B cell (primary cell): ENCODE results near the gene TUFM. TPM values are rescaled to one million over a fixed set of nuclear protein-coding genes. Genes with fewer than 3 reads are reported as not detected.

Source experiments
- ATAC-seq: fragments of 200-7000 bp; cut with Tn5 transposase; one replicate; pipeline ENCODE4 v1.10.0; 2021; ENCODE audit warnings: low read depth, mild to moderate bottlenecking, moderate number of reproducible peaks, moderate library complexity
- CTCF ChIA-PET: fragments of 350-600 bp; sonication (Branson Sonifier 250); formaldehyde crosslinking; loops from one replicate; lab custom pipeline; 2021; ENCODE audit warnings: antibody characterized with exemption, inconsistent platforms; lab: Charles Lee
- POLR2A ChIA-PET: fragments of 350-600 bp; sonication (Branson Sonifier 250); formaldehyde crosslinking; loops from one replicate; lab custom pipeline; 2021; ENCODE audit warnings: antibody characterized with exemption; lab: Charles Lee
- DNase-seq: peaks from one replicate; pipeline ENCODE4 v3.0.0; 2013
- H2AFZ ChIP-seq: 2 replicates; pipeline ENCODE4 v1.6.1; 2012; ENCODE audit warnings: mild to moderate bottlenecking, low read depth, low read length; ENCODE audit not compliant: insufficient read depth, poor library complexity, severe bottlenecking
- H3K27ac ChIP-seq, 2 donors: 1 replicate in 1 of 2; 2 replicates in 1 of 2; pipeline ENCODE4 v1.5.1; 2012 to 2013; ENCODE audit warnings: low read length in 2 of 2, mild to moderate bottlenecking in 2 of 2, moderate library complexity in 1 of 2
- H3K27me3 ChIP-seq, 4 experiments: fragments of 200-600 bp in 1 of 4; sonication (generic) in 1 of 4; replicated peaks in 1 of 4; 1 replicate in 2 of 4; 2 replicates in 2 of 4; pipeline versions ENCODE4 v1.6.1 to v1.7.0; 2013 to 2016; ENCODE audit warnings: low read length in 3 of 4, mild to moderate bottlenecking in 2 of 4, mixed read lengths in 1 of 4, moderate library complexity in 1 of 4; ENCODE audit not compliant: insufficient read depth in 4 of 4, control insufficient read depth in 3 of 4; ENCODE audit errors: control extremely low read depth in 1 of 4
- H3K36me3 ChIP-seq, 2 experiments: replicated peaks in 1 of 2; 1 replicate in 1 of 2; 2 replicates in 1 of 2; pipeline versions ENCODE4 v1.6.1 to v1.7.1; 2013; ENCODE audit warnings: low read length in 1 of 2; ENCODE audit not compliant: insufficient read depth in 2 of 2, control insufficient read depth in 1 of 2; ENCODE audit errors: control extremely low read depth in 1 of 2, extremely low read depth in 1 of 2
- H3K4me1 ChIP-seq, 2 donors: fragments of 200-600 bp in 1 of 2; sonication (generic) in 1 of 2; 1 replicate in 1 of 2; 2 replicates in 1 of 2; pipeline versions ENCODE4 v1.5.1 to v1.6.1; 2013 to 2017; ENCODE audit warnings: low read length in 2 of 2; ENCODE audit not compliant: control insufficient read depth in 2 of 2, insufficient read depth in 2 of 2
- H3K4me2 ChIP-seq: replicated peaks from 2 replicates; pipeline ENCODE3; 2012; ENCODE audit warnings: mild to moderate bottlenecking, low read depth, low read length; ENCODE audit not compliant: poor library complexity, severe bottlenecking
- H3K4me3 ChIP-seq, 5 experiments: fragments of 200-600 bp in 1 of 5; sonication (generic) in 1 of 5; 1 replicate in 3 of 5; 2 replicates in 2 of 5; pipeline versions ENCODE4 v1.5.1 to v1.7.0; 2011 to 2016; ENCODE audit warnings: low read length in 4 of 5, mild to moderate bottlenecking in 4 of 5, low read depth in 2 of 5, control low read depth in 1 of 5, moderate library complexity in 1 of 5; ENCODE audit not compliant: insufficient read depth in 1 of 5; ENCODE audit errors: control extremely low read depth in 1 of 5, extremely low read depth in 1 of 5
- H3K79me2 ChIP-seq: fragments of 200-600 bp; sonication (generic); one replicate; pipeline ENCODE4 v1.6.0; 2016; ENCODE audit warnings: low read length; ENCODE audit not compliant: control insufficient read depth, insufficient read depth
- H3K9ac ChIP-seq: fragments of 200-600 bp; sonication (generic); 2 replicates; pipeline ENCODE4 v1.6.1; 2017; ENCODE audit warnings: mild to moderate bottlenecking, low read length, moderate library complexity
- H3K9me3 ChIP-seq, 3 donors: one replicate each; pipeline versions ENCODE4 v1.6.1 to v1.7.1; 2013; ENCODE audit warnings: low read length in 2 of 3; ENCODE audit not compliant: control insufficient read depth in 2 of 3, insufficient read depth in 1 of 3; ENCODE audit errors: control extremely low read depth in 1 of 3
- H4K20me1 ChIP-seq: 2 replicates; pipeline ENCODE4 v1.6.0; 2012; ENCODE audit warnings: mild to moderate bottlenecking, low read length; ENCODE audit not compliant: insufficient read depth, control insufficient read depth, poor library complexity, severe bottlenecking
- H3K27ac Mint-ChIP-seq: one replicate; pipeline ENCODE4 v1.8.0; 2021; ENCODE audit warnings: mixed read lengths
- H3K27me3 Mint-ChIP-seq: one replicate; pipeline ENCODE4 v1.8.0; 2021; ENCODE audit warnings: mixed read lengths
- H3K4me1 Mint-ChIP-seq: one replicate; pipeline ENCODE4 v1.8.0; 2021; ENCODE audit warnings: mixed read lengths
- H3K4me3 Mint-ChIP-seq: one replicate; pipeline ENCODE4 v1.8.0; 2021; ENCODE audit warnings: mixed read lengths
- H3K9me3 Mint-ChIP-seq: one replicate; pipeline ENCODE4 v1.8.0; 2022; ENCODE audit warnings: mixed read lengths; ENCODE audit not compliant: insufficient read depth
- EZH2 ChIP-seq: IDR thresholded peaks from 2 replicates; pipeline ENCODE4 v1.6.1; 2012; ENCODE audit warnings: borderline replicate concordance, low read depth, mild to moderate bottlenecking, moderate library complexity, low read length; ENCODE audit not compliant: insufficient read depth, poor library complexity, severe bottlenecking
- WGBS: methylation state at CpG from one replicate; pipeline ENCODE4 v1.1.5; 2013; ENCODE audit warnings: missing lambda C conversion rate; ENCODE audit not compliant: insufficient coverage; 5-methylcytosine and 5-hydroxymethylcytosine counted together
- intact Hi-C: fragments of 100-400 bp; cut with micrococcal nuclease; formaldehyde crosslinking; loops from one replicate; pipeline ENCODE4 v1.10.0; 2022
- polyA plus RNA-seq: library from polyadenylated mRNA; depleted of rRNA; stranded (reverse); fragments of >200 nt; gene quantifications from 2 replicates; pipeline ENCODE4 v1.2.3, GENCODE V29; 2012
- total RNA-seq, 2 donors: library from RNA; stranded (reverse); fragments of 120-200 nt in 1 of 2; gene quantifications; 1 replicate in 1 of 2; 2 replicates in 1 of 2; pipeline versions ENCODE4 v1.2.3 to v1.2.4, GENCODE V29; 2013 to 2022
- TF ChIP-seq, protein P1 (sequence below): fragments of 200-600 bp; IDR thresholded peaks from one replicate; pipeline ENCODE4 v1.8.0; 2022; ENCODE audit warnings: antibody characterized with exemption, mild to moderate bottlenecking

Gene TUFM
- total and polyA plus RNA-seq, 2 donors (not counting 1 experiment from before 2014, with no cell fraction given): 126 to 129 TPM

GRCh38 chr16:28878083-28878926, 32.2 kb upstream of the TUFM start, which contains the start of gene ATP2A1:
Gene ATP2A1 (plus strand): TSS chr16:28878488. CDS start chr16:28878672, 184 bp downstream.
- H3K4me3 Mint-ChIP-seq: peak within 1 kb of the TSS; percentile 92
- ATAC-seq: no peak
- Histone ChIP-seq H3K4me3 (peak within 1 kb of the TSS; percentile 53 to 94 (median 87)), H2AFZ (peak within 1 kb of the TSS; percentile 100), H3K4me2 (peak within 1 kb of the TSS; percentile 100), H3K4me1 (peaks cover 13 to 17% of the 10 kb centered on the region in 2 donors), H3K27me3 (peaks cover 0 to 8% (median 1%) of the 10 kb centered on the region in 4 experiments), H3K79me2 (no peaks in the 10 kb centered on the region), H3K27ac (peak within 1 kb of the TSS in 1 of 2 donors; percentile 43), H4K20me1 (peaks cover 2% of the 10 kb centered on the region), H3K9me3 (no peaks in the 10 kb centered on the region), H3K9ac (peak within 1 kb of the TSS; percentile 90), H3K36me3 (peaks cover 0 to 8% of the 10 kb centered on the region in 2 experiments)
- intact Hi-C loops: no loop called here
- no peaks in the 10 kb centered on the region for H3K9me3 Mint-ChIP-seq
- H3K27ac Mint-ChIP-seq: peak within 1 kb of the TSS; percentile 56
- DNase-seq: no peak
- CTCF ChIA-PET: interaction anchor here (1.3 to 2.9 kb wide), 6 partner anchors 8 to 99 kb away, joined by 3 to 23 read pairs (median 4); no protein-coding TSS in a partner anchor
- 93% methylated on average over 15 of the region's 25 CpGs for WGBS
- peaks cover 15% of the 10 kb centered on the region for H3K4me1 Mint-ChIP-seq
- POLR2A ChIA-PET: interaction anchor here (1.0 to 2.2 kb wide), 4 partner anchors 15 to 72 kb away, joined by 3 to 12 read pairs (median 6); partner anchors contain the start of genes CD19, NFATC2IP and SH2B1
- TF ChIP-seq EZH2: no peak
- TF ChIP-seq, protein P1, sequence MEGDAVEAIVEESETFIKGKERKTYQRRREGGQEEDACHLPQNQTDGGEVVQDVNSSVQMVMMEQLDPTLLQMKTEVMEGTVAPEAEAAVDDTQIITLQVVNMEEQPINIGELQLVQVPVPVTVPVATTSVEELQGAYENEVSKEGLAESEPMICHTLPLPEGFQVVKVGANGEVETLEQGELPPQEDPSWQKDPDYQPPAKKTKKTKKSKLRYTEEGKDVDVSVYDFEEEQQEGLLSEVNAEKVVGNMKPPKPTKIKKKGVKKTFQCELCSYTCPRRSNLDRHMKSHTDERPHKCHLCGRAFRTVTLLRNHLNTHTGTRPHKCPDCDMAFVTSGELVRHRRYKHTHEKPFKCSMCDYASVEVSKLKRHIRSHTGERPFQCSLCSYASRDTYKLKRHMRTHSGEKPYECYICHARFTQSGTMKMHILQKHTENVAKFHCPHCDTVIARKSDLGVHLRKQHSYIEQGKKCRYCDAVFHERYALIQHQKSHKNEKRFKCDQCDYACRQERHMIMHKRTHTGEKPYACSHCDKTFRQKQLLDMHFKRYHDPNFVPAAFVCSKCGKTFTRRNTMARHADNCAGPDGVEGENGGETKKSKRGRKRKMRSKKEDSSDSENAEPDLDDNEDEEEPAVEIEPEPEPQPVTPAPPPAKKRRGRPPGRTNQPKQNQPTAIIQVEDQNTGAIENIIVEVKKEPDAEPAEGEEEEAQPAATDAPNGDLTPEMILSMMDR: no peak
- H3K27me3 Mint-ChIP-seq: peaks cover 6% of the 10 kb centered on the region

DNA sequence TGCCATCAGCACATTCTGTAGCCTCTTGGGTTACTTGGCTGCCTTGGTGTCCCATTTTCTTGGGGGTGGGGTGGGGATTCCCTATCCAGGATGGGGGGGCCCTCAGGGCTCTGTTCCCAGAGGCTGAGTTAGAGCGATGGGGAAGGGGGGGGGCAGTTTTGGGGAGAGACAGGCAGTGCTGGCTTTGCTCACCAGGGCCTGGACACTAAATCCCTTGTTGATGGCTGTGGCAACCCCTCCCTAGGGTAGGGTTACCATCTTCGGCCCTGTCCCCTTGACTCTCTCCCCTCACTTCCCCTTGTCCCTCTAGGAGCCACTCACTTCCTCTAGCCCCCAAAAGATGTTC, 31.5 kb upstream of the TUFM start:
- Histone ChIP-seq H3K4me1 (peaks cover 13 to 17% of the 10 kb centered on the region in 2 donors), H3K27ac (no peak overlapping the region), H3K4me3 (no peak overlapping the region), H3K9ac (no peak overlapping the region), H3K27me3 (peaks cover 0 to 8% (median 1%) of the 10 kb centered on the region in 4 experiments), H3K4me2 (no peak overlapping the region), H3K36me3 (peaks cover 0 to 8% of the 10 kb centered on the region in 2 experiments), H2AFZ (no peak overlapping the region), H4K20me1 (peaks cover 8% of the 10 kb centered on the region), H3K79me2 (no peaks in the 10 kb centered on the region), H3K9me3 (no peaks in the 10 kb centered on the region)
- no peak for ATAC-seq
- intact Hi-C loops: no loop called here
- ChIA-PET CTCF (no interaction called here), POLR2A (no interaction called here)
- WGBS: 100% methylated on average over 1 of the region's 2 CpGs
- H3K4me3 Mint-ChIP-seq: peak overlapping the region; percentile 41
- peaks cover 6% of the 10 kb centered on the region for H3K27me3 Mint-ChIP-seq
- no peak overlapping the region for H3K27ac Mint-ChIP-seq
- H3K9me3 Mint-ChIP-seq: no peaks in the 10 kb centered on the region
- no peak for DNase-seq
- peaks cover 15% of the 10 kb centered on the region for H3K4me1 Mint-ChIP-seq
- TF ChIP-seq, protein P1: no peak
- TF ChIP-seq EZH2: no peak
